GM18873 (cell line): ENCODE data around the gene FNTB.

ENCODE experiments used
- ATAC-seq: cut with Tn5 transposase; IDR thresholded peaks from one replicate; pipeline ENCODE4 v1.9.1; 2021; ENCODE audit warnings: mild to moderate bottlenecking, moderate library complexity, moderate number of reproducible peaks; ENCODE audit not compliant: unreplicated experiment, low FRiP score

FNTB gene, protein sequence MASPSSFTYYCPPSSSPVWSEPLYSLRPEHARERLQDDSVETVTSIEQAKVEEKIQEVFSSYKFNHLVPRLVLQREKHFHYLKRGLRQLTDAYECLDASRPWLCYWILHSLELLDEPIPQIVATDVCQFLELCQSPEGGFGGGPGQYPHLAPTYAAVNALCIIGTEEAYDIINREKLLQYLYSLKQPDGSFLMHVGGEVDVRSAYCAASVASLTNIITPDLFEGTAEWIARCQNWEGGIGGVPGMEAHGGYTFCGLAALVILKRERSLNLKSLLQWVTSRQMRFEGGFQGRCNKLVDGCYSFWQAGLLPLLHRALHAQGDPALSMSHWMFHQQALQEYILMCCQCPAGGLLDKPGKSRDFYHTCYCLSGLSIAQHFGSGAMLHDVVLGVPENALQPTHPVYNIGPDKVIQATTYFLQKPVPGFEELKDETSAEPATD

DNA sequence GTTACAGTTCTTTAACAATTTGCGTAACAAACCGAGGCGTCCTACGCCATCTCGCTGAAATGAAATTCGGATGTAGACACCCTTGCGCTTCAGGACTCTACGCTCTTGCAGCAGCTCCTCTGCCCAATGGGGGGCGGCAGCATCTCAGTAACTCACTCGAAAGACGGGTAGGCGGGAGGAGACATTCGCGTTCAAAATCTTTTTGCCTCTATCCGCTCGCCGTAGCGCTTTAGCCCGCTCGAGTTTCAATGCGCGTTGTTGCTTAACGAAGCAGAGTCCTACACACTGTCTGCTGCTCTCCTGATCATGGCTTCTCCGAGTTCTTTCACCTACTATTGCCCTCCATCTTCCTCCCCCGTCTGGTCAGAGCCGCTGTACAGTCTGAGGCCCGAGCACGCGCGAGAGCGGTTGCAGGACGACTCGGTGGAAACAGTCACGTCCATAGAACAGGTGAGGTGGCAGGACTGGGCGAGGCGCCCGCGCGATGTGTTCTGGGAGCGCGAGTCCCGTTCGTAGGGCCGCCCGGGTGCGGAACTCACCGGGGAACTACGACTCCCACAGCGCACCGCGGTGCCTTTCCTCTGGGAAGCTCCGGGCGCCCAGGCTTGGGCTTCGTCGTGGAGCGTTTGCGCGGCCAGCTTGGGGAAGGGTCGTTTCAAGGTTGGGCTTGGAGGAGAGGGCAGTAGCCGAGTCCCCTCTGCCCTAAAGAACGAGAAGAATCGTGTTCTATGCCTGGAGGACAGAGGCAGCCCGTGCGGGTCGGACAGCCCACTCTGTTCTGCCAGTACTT lies at the start of gene FNTB:
Gene FNTB (plus strand): TSS at position 248 of the 790 bp plus-strand sequence. CDS start 59 bp downstream, at position 307.
- ATAC-seq: peak; percentile 79

DNA sequence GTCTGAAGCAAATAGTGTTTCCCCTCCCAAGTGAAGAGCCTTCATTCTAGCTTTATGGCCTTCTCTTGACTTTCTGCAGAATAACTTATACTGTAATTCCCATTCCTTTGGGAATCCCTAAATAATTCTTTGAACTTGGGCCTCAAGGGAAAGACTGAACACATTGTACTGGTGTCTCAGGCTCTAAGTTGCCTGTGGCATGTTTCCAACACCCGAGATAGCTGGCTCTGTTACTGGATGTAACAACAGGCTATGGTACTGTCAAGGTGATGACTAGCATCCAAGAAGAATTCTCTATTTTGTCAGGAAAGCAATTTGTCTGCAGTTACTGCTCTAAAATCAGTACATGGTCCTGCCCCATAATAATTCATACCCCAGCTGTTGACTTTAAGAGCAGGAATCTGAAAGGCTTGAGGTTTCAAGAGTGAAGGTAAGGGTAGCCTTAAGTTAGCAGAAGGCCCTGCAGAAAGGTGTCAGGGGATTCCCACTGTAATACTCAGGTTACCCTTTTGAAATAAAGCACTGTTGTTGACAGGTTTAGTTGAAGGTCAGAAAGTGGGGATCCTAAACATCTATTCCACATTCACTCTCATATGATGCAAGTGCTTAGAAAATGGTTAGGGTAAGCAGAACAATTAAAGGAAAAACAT lies 49.4 kb upstream of the FNTB start:
- no peak for ATAC-seq

DNA sequence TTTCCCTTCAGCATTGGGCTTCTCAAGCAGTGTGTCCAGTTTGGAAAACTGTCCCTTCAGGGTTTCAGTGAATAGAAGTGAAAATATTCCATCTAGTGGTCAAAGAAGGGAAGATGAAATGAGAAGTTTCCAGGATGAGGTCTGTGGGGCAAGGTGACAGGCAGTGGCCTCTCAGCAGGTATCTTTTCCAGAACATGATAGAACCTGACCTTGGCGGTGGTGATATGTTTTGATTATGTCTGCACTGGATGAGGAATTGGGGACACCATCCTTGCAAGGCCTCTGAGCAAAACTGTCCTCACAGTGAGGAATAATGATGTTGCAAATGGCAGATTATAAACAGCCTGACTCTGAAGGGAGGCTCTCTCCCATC lies 48.9 kb upstream of the FNTB start:
- no peak for ATAC-seq

DNA sequence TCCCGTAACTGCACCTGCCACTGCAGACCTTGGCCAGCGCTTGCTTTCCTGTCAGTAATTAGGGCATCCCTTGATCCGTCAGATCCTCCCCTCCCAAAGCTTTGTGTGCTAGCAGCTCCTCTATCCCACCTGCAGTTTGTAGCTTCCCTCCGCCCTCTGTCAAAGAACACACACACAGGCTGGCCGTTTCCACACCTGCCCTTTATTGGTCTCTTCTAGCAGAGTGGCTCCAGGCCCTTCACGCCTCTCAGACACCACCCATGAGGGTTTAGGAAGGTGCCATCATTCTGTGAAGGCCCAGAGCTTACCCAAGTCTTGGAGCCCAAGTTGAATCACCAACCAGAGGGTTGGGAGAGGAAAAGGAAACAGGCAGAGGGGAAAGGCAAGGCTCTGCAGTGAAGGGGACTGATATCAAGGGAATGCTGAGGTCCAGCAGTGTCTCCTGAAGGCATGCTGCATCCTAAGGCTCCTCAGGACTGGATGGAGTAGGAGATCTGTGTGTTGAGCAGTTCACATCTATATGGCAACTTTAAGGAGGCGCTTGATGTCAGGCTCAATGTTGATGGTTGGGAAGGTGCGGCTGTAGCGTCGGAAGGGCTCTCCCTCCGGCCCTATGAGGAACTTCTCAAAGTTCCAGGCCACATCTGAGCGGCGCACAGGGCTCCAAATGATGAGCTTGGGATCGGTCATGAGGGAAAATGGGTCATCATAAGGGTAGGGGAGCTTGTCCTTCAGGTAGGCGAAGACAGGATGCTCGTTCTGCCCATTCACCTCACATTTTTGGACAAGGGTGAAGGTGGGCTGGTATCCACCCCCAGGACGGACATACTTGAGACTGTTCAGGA lies 47.5 kb upstream of the FNTB start:
- no peak for ATAC-seq

DNA sequence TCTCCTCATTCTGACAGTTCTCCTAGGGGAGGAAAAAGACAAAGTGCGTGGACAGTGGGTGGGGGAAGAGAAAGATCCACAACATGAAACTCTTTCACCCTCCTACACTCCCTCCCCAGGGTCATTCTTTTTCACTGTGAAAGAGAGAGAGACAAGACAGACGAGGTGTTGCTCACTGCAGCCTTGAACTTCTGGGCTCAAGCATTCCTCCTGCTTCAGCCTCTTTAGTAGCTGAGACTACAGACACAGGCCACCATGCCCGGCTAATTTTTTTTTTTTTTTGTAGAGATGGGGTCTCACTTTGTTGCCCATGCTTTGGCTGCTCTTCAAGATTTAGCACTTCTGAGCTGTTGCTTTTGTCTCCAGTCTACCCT lies 46.9 kb upstream of the FNTB start:
- no peak for ATAC-seq

DNA sequence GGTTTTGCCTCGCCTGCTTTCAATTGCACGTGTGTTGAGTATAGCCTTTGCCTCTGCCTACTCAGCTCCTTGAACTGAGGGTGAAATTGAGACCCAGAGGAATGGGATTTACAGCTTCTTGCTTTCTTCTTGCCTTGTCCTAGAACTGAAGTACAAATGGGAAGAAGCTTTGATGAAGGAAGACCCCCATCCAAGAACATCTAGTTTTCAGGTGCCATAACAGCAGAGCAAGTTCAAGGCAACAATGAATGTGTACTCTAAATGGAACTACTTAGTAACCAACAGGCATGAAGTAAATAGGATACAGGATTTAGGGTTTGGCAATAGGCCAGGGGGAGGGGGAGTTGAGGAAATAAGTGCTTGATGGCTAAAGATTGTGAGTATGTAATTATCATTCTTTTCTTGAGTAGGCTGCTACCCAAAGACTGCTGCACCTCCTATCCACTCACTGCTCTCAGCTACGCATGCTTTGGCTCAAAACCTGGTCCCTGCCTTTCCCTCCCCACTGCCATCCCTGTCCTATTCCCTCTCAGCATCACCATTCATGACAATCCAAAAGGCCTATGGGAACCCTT lies 46.3 kb upstream of the FNTB start:
- no peak for ATAC-seq

DNA sequence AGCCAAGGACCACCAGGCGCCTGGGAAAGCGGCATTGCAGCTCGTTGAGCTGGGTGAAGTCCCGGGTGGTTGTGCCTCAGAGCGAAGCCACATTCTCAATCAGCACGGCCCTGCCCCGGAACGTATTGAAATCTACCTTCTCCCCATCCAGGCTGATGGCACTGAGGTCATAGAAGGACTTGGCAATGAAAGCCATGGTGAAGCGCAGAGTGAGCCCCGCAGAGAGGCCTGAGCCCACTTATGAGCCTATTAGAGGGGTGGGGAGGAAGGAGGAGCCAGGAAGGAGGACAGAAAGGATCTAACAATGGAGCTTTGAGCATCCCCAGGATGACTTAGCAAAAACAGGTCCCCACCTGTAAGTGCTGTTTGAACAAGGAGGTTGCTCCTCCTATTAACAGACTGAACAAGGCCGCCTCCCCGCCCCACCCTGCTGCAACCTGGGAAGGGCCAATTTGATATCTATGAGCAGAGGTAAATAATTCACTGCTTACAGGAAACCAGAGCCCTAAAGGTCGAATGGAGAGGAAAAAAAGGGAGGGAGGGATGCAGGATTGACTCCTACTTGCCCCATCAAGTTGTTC lies 44.1 kb upstream of the FNTB start, which contains the start of gene GPX2:
Gene GPX2 (minus strand): TSS at position 215 of the 581 bp plus-strand sequence. CDS start 19 bp downstream, at position 196.
- ATAC-seq: no peak

DNA sequence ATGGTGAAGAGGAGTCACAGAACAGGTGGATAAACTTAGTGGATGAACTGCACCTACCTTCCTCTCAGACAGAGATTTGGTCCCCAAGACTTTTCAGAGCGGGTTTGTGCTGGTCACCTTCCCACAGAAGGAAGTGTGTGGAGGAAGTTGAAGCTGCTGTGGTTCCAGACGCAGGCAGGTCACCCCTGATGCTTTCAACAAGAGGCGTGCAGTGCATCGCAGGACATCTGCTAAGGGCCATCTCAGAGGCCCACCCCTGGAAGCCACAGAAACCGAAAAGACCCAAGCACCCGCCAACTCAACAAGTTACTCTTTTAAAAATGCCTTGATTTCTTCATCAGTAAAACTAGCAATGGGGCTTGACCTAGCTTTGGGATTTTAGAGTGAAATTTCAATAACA lies 43.1 kb upstream of the FNTB start:
- no peak for ATAC-seq

DNA sequence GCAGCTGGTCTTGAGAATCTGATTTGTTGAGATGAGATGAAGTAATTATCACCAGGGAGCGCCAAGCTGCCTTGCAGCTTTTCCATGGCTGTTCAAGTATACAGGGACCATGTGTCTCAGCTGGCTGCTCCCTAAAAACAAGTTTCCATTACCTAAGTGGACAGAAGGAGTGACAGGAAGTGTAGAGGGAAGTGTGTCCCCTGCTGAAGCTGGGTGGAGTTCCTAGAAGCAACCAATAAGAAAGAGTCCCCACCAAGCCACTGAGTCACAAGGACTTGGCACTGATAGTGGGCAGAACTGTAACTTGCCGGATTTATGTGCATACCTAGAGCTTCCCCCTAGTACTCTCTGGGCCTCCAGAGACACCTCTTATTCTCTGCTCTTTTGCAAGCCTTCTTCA lies 42.7 kb upstream of the FNTB start:
- no peak for ATAC-seq

DNA sequence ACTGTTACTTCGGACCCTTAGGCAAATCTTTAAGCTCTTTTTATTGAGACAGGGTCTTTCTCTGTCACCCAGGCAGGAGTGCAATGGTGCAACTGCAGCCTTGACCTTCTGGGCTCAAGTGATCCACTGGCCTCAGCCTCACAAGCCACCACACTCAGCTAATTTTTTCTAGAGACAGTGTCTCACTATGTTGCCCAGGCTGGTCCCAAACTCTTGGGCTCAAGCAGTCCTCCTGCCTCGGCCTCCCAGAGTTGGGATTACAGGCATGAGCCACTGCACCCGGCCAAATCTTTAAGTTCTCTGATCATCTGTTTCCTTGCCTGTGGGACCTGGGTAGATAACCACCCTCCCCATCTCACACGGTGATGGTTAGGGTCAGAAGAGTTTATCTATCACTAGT lies 41.8 kb upstream of the FNTB start:
- ATAC-seq: no peak

DNA sequence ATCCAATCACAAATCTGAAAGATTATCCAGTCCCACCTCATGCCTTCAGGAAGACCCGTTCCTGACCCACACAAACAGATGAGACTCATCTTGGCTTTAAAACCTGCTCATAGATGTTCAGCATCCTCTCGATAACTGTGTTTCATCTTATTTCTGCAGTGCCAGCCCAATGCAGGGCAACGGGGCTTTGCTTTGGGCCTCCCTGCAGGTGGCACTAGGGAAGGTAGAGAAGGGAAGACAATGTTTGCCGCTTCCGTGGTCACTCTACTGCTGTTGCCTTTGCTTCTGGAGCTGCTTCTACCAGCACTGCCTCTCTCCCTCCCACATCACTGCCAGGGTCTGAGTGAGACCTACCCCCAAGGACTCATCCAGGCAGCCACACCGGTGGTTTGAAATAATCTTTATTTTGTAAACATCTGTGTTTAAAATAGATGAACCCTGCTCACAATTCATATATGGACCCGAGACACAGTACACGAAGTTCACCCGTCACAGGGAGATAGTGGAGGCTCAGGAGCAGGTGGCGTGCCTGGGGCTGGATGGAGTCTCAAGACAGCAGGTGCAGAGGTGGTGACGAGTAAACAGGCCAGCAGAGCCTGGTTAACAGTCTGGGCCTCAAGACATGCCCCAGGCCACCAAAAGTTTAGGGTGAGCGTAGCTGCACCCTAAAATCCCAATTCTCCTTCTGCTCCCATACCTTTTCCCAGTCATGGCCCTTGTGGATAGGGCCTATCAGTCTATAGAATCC lies 41.1 kb upstream of the FNTB start:
- ATAC-seq: no peak

DNA sequence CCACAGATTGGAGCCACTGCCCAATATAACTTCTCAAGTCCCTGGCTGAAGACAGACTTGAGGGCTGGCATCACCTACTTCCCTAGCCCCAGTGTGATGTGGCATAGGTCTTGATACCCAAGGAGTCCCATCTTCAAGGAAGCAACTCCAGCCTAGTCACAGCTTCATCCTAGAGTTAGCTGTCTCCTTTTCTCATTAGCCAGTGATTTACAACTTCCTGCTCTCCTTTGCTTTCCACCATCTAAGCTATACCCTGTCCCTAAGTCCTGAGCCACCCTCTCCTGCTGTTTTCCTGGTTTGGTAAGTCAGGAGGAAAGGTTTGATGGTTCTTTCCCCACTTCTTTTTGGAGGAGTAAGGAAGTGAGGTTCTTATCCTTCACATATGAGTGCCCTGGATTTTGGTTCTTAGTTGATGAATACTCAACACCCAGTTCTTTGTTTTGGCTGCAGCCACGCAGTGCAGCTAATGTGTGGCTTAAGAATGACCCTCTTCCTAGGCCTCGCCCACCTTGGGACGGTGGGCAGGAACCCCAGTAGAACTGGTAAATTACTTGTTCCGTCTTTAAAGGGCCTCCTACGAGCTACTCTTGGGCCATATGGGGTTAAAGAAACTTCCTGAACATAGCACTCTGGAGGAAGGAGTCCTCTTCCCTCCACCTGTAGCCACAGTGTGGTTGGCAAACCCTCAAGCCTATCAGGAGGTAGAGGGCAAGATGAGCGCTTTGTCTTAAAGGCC lies 40.2 kb upstream of the FNTB start:
- no peak for ATAC-seq

DNA sequence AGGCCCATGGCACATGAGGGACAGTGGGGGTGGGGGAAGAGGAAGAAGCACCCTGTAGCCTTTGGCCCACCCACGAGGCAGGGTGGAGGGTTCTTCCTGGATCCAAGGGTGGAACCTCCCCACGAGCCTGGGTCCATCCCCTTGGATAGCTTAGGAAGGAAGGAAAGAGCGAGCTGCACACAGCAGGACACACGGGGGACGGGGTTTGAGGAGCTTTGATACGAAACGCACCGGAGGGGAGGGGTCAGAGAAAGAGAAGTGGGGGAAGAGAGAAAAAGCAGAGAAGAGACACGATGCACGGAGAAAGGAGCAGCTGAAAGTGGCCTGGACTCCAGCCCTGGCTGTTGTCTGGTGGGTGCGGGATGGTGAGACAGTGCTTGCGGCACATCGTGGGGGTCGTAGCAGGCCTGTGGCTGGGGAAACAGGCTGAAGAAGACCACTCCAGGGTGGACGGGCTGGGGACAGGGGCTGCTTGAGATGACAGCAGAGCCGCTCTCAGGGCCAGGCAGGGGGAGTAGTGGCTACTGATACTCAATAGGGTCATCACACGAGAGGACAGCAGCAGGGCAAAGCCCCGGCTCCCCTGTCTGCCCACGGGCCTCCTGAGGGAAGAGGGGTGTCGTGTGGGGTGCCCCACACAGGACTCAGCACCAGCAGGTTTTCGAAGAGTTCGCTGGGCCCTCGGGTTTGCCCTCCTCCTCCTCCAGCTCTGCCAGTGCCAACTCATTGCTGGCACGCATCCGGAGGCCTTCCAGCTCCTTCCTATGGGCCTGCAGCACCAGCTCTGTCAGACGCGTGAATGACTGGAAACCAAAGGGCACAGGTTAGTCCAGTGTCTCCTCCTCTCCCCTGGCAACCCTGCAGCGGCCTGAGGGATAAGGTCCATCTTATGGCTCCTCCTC lies 38.7 kb upstream of the FNTB start:
- no peak for ATAC-seq

DNA sequence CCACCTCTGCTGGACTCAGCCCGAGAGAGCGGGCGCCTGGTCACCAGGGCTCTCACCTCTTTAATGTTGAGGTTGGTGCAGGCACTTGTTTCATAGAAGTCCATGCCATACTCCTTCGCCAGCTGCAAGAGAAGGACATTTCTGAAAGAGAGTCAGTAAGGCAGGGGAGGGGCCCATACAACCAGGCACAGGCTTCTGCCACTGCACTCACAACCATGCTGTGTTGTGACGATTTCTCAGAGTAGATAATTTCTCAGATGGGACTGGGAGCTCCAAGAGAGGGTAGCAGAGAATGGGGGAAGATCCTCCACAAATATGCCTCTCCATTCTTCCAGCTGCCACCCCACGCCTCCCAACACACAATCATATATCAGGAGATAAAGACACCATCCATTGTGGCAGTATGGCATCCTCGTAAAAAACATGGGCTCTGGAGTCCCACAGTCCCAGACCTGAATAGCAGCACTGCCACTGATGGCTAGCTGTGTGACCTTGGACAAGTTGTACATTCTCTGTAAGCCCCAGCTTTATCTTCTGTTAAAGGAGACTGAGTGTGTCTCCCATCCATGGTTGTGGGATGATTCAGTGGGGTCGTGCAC lies 38.0 kb upstream of the FNTB start:
- ATAC-seq: no peak

DNA sequence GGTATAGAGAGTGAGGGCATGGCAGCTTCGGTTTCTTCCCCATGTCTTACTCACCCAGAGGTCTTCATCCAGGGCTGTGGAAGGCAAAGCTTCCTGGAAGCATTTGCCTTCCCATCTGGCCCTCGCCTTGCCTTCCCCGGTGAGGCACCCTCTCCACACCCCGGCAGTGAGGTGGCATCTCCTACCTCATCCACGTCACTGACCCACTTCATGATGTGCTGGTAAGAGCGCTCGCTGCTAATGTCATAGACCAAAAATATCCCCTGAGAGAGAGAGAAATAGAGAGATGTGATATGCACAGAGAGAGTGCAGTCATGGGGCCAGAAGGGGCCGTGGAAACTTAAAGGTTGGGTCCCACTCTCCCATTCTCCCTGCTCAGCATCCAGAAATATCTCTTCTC lies 35.8 kb upstream of the FNTB start:
- ATAC-seq: no peak

DNA sequence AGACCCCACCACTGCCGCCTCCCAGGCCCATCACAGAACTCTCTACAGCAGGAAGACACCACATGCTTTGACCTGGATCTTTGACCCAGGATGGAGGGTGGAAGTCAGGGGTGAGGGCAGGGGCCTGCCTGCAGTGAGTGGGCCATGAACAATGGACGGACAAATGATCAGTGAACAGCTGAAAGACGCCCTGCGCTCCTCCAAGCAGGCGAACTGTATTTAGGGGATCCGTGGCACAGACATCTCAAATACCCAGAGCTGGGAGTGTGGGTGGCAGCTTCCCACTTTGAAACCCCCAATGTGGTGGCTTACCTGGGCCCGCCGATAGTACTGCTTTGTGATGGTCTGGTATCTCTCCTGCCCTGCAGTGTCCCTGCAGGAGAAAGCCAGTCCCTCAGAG lies 35.4 kb upstream of the FNTB start:
- ATAC-seq: no peak

DNA sequence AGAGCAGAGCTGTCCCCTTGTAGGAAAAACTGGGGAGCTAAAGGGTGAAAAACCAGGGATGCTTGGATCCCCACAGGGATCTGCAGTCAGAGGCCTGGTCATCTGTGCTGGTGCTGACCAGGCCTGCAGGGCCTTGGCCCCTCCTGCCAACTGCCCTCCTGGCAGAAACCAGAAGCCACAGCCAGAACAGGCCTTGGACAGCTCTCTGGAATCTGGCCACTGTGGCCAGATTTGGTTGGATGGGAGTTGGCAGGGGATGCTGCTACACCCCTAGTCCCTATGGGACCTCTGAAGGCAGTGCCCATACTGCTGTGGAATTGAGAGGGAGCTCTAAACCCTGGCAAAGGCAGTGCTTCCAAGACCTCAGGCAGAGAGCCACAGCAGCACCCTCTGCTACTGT lies 35.0 kb upstream of the FNTB start:
- no peak for ATAC-seq
